HG02678 (cell line): ENCODE data around the gene JUNB.
A peak's percentile ranks its signal among the peaks of the same experiment; 100 is the strongest.

Source experiments
- ATAC-seq: cut with Tn5 transposase; IDR thresholded peaks from one replicate; pipeline ENCODE4 v1.9.1; 2021; ENCODE audit warnings: mild to moderate bottlenecking, moderate library complexity; ENCODE audit not compliant: unreplicated experiment

Gene JUNB

DNA sequence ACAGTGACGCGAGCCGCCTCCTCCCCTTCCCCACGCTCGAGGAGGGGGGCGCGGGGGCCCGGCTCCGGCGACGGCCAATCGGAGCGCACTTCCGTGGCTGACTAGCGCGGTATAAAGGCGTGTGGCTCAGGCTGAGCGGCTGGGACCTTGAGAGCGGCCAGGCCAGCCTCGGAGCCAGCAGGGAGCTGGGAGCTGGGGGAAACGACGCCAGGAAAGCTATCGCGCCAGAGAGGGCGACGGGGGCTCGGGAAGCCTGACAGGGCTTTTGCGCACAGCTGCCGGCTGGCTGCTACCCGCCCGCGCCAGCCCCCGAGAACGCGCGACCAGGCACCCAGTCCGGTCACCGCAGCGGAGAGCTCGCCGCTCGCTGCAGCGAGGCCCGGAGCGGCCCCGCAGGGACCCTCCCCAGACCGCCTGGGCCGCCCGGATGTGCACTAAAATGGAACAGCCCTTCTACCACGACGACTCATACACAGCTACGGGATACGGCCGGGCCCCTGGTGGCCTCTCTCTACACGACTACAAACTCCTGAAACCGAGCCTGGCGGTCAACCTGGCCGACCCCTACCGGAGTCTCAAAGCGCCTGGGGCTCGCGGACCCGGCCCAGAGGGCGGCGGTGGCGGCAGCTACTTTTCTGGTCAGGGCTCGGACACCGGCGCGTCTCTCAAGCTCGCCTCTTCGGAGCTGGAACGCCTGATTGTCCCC is at the start of gene JUNB:
TSS of gene JUNB (plus strand) at position 142 of the 706 bp plus-strand sequence. CDS start at position 428, 286 bp downstream.
- ATAC-seq = peak; percentile 32

GRCh38 chr19:12745166-12745897 is 46.0 kb upstream of the JUNB start:
- ATAC-seq = no peak

DNA sequence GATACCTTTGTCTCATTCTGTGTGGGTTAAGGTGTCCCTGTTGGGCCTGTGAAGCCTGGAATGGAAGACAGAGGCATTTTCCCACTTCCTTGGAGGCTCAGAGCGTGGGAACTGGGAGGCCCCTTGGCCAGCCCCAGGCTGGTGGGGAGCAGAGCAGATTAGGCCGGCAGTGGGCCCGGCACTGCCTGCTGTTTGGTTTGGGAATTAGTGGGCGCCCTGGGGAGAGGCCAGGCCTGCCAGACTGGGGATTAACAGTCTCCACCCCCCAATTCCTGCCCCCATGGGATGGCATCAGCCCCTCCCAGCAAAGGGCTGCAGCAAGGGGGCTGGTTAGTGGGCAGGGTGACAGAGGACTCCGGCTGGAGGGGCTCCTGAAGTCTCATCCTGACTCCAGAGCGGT is 42.8 kb upstream of the JUNB start:
- ATAC-seq = no peak

DNA sequence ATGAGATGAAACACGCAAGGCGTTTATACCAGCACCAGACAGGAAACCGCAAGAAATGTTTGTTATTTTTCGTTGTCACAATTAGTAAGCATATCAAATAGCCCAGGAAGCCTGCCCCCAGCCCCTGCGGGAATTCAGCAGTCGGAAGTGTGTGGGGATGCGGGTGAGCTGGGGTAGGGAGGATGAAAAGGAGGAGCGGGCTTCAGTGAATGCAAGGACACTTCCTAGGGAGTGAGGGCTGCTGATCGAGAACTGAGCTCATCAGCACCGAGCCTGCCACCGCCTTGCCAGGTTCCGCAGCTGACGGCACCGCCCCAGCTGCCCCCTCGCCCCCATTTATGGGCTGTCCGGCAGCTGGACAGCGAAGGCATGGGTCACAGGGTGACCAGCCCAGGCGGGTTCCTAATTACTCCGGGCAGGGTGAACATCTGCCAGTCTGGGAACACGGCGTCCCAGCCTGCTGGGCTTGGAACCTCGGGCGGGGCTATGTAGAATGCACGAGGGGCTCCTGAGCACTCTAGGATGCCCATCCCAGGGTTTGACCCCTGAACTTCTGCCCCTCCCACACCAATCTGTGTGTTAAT is 41.3 kb upstream of the JUNB start:
- no peak for ATAC-seq

- ATAC-seq = no peak
Measured at GRCh38 chr19:12750851-12751250, 40.4 kb upstream of the JUNB start.

DNA sequence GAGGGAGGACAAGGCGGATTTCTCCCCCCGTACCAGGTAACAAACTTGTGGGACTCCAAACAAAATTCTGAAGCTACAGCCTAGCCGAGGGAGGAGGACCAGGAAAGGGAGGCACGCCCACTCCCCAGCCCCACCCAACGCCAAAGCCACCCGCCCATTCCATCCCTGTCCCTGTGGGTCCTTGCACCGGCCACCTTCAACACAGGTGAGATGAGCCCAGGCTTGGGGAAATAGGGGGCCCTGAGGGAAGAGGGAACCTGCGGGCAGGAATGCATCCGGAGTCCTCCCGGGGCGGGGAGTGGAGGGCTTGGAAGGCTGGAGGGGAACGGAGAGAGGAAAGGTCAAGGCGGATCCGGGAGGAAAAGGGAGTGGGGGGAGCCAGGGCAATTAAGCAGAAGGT is 39.7 kb upstream of the JUNB start, which contains the start of gene BEST2:
TSS of gene BEST2 (plus strand) at position 157 of the 400 bp plus-strand sequence. CDS start 802 bp downstream, outside the sequence.
- no peak for ATAC-seq

DNA sequence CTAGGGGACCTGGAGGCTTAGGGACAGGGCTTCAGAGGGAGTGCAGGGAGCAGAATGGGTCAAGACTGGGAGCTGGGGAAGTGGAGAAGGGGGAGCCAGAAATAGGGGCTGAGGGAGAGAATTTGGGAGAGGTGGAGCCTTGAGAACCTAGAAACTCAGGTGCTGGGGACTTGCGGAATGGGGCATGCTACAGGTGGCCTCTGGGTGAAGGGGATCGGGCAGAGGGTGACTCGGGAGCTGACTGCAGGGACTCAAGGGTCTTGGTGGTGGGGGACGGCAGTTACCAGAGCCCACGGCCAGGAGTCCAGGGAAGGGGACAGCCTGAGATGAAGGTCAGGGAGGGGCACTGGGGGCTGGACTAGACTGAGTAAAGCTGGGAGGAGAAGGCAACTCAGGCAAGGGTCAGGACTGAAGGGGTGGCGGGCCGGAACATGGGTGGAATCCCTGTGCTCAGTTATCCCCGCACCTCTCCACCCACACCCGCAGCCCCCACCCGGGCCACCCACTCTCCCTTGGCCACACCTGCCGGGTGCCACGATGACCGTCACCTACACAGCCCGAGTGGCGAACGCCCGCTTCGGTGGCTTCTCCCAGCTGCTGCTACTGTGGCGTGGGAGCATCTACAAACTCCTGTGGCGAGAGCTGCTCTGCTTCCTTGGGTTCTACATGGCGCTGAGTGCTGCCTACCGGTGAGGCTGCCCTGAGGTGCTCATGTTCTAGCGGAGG is 39.1 kb upstream of the JUNB start:
- no peak for ATAC-seq

DNA sequence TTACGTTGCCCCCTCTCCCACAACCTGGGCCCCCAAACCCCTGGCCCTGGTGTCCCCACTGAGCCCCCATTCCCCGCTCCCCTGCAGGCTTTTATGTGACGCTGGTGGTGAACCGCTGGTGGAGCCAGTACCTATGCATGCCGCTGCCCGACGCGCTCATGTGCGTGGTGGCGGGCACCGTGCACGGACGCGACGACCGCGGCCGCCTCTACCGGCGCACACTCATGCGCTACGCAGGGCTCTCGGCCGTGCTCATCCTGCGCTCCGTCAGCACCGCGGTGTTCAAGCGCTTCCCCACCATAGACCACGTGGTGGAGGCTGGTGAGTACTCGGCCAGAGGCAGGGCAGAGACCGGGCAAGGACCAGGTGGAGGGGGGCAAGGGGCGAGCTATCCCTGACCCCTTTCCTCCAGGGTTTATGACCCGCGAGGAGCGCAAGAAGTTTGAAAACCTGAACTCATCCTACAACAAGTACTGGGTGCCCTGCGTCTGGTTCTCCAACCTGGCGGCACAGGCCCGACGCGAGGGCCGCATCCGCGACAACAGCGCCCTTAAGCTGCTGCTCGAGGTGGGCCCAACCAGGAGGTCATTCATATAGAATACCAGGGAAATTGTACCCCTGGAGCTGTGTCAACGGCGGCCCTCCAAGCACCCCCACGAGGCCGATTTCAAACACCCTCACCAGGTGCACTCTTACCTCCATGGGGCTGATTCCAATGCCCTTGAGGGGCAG is 36.7 kb upstream of the JUNB start:
- ATAC-seq = no peak

GRCh38 chr19:12756150-12756883 is 35.0 kb upstream of the JUNB start:
- ATAC-seq = no peak

- ATAC-seq = no peak
Measured at GRCh38 chr19:12757544-12758274, 33.6 kb upstream of the JUNB start.

- ATAC-seq = no peak
Measured at GRCh38 chr19:12759686-12760085, 31.6 kb upstream of the JUNB start.

DNA sequence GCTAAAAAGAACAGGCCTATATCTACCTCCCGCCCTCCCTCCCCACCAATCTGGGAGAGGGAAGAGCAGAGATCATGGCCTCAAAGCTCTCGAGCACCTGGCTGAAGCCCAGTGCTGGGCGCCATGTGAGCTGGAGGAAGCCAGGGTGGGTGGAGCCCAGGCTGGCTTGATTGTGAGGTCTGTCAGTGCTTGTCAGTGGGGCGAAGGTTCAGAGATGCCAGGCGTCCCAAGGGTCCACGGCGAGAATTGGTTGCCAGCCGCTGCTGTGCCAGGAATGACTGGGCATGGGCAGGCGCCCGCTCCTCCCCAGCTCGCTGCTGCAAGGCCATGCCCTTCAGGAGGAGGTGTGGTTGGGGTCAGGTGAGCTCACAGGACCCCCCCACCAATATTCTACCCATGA is 28.2 kb upstream of the JUNB start:
- no peak for ATAC-seq

DNA sequence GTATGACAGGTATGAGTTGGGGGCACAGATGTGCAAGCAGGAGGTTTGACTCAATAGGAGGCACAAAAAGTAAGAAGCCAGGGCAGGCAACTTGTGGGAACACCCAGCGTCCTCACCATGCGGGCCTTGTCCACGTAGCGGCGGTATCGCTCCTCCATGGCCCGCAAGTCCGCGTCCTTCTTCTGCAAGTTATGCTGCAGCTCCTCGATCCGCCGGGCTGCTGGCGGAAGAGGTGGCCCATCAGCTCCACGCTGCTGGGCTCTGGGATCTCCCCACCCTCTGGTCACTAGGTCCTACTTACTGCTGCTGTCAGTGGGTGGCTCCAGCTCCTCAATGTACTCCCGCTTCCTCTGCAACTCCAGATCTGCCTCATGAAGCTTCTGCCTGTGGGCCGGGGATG is 26.6 kb upstream of the JUNB start:
- no peak for ATAC-seq

- no peak for ATAC-seq
Measured at GRCh38 chr19:12766051-12766521, 25.2 kb upstream of the JUNB start.

DNA sequence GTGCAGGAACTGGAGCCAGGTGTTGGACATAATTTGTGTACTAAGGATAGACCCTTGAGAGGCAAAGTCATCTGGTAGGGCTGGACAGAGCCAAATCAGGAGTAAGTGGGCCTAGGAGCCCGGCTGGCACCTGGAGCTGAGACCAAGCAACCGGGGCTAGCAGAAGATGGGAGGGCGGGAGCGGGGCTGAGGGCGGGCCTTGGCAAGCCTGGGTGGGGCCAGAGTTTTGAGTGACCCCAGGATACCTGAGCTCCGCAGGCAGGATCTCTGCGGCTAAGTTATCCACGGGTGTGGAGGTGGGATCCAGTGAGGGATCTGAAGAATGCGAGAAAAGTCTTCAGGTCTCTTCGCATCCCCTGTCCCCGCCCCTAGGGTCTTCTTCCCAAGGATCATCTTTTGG is 24.1 kb upstream of the JUNB start:
- ATAC-seq = no peak

GRCh38 chr19:12767666-12768065 is 23.6 kb upstream of the JUNB start:
- ATAC-seq = no peak

GRCh38 chr19:12769689-12770088 is 21.6 kb upstream of the JUNB start:
- no peak for ATAC-seq

GRCh38 chr19:12770922-12771321 is 20.4 kb upstream of the JUNB start:
- ATAC-seq = no peak

DNA sequence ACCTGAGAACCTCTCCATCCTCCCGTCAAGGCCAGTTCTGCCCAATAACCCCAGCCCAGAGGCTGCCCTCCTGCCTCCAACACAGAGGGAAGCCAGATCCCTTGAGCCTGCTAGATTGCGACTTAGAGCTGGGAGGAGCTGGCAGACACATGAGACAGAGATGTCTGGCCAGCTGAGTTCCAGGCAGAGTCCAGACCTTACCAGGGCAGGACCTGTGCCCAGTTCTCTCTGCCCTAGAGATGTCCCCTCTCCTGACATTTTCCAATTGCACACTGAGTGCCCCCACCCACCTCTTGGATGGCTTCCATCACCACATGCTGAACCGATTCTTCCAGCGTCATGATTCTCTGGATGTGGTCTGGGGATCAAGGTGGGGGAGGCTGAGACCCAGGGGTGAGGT is 19.0 kb upstream of the JUNB start:
- no peak for ATAC-seq
